Fibroblast of lung (primary cell): ENCODE results near the gene TMEM175.

Experiments
- EZH2 ChIP-seq: IDR thresholded peaks from 2 replicates; pipeline ENCODE4 v1.5.1; 2012; ENCODE audit warnings: low read length, control low read depth, mild to moderate bottlenecking; ENCODE audit errors: missing control alignments
- TF ChIP-seq, protein P1 (sequence below), 2 donors: IDR thresholded peaks in 1 of 2; conservative IDR thresholded peaks in 1 of 2; 1 replicate in 1 of 2; 2 replicates in 1 of 2; pipeline ENCODE4 v1.5.1; 2011 to 2012; ENCODE audit warnings: low read length in 2 of 2, control low read depth in 1 of 2, inconsistent platforms in 1 of 2, low read depth in 1 of 2, mild to moderate bottlenecking in 1 of 2

DNA sequence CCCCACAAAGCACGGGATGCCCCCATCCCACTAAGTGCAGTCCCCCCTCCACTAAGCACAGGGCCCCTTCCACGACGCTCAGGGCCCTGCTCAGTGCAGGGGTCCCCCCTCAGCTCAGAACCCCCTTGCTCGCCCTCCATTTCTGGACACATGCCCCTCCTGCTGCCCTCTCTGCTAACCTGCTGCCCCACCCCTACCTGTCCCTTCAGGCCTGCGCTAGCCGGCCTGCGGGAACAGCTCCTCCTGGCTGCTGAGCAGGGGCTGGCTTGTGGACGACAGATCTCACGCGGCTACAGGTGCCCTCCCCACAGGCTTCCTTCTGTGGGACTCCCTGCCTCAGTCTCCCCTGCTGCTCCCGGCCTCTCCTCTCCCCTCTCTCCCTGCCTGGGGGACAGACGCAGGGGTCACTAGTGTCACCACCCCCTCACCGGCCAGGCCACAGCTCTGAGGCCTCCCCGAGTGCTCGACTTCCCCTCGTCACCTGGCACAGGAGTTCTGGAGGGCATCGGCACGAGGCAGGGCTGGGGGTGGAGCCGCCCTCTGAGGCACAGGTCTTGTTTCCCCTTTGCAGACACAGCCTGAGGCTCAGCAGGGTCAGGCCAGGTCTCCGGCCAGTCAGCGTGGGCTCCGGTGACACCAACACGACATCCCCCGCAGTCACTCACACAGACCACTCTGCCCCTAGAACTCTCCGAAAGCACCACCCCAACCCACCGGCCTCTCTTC is 21.7 kb upstream of the TMEM175 start:
- TF ChIP-seq, protein P1, sequence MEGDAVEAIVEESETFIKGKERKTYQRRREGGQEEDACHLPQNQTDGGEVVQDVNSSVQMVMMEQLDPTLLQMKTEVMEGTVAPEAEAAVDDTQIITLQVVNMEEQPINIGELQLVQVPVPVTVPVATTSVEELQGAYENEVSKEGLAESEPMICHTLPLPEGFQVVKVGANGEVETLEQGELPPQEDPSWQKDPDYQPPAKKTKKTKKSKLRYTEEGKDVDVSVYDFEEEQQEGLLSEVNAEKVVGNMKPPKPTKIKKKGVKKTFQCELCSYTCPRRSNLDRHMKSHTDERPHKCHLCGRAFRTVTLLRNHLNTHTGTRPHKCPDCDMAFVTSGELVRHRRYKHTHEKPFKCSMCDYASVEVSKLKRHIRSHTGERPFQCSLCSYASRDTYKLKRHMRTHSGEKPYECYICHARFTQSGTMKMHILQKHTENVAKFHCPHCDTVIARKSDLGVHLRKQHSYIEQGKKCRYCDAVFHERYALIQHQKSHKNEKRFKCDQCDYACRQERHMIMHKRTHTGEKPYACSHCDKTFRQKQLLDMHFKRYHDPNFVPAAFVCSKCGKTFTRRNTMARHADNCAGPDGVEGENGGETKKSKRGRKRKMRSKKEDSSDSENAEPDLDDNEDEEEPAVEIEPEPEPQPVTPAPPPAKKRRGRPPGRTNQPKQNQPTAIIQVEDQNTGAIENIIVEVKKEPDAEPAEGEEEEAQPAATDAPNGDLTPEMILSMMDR (conservative IDR thresholded peaks at IDR 0.05 in 1 of 2, IDR thresholded peaks at IDR 0.05 in 1 of 2; ENCODE audit: low read depth in 1 of 2, low read length in 2 of 2): no peak
- no peak for TF ChIP-seq EZH2
